Endothelial cell of umbilical vein (primary cell): ENCODE results near the gene UNC93B1. TPM values are rescaled to one million over a fixed set of nuclear protein-coding genes. Genes with fewer than 3 reads are reported as not detected.

Experiments used
- BruUV-seq: library from RNA; stranded (reverse); fragments of 400-500 nt; replicated peaks from 2 replicates; lab custom pipeline; 2021; lab: Mats Ljungman, UMichigan
- CTCF ChIA-PET: fragments of 300-600, 350-600 bp; sonication (Branson Sonifier 250); formaldehyde crosslinking; loops from one replicate; lab custom pipeline; 2021; ENCODE audit warnings: antibody characterized with exemption, inconsistent platforms; lab: Charles Lee
- POLR2A ChIA-PET: fragments of 300-600, 350-600 bp; sonication (Branson Sonifier 250); formaldehyde crosslinking; loops from one replicate; lab custom pipeline; 2021; ENCODE audit warnings: antibody characterized with exemption, inconsistent platforms; lab: Charles Lee
- DNase-seq: peaks from one replicate; pipeline ENCODE4 v3.0.0-alpha.2; 2011; ENCODE audit warnings: low read depth, low spot score
- FAIRE-seq: peaks from 2 replicates; lab custom pipeline; 2011; peaks lifted over from hg19 to GRCh38; lab: Jason Lieb, UNC
- H2AFZ ChIP-seq: 2 replicates; pipeline ENCODE4 v1.6.0; 2012; ENCODE audit warnings: low read depth, low read length, control low read depth, inconsistent platforms
- H3K27ac ChIP-seq: 2 replicates; pipeline ENCODE4 v1.5.1; 2011; ENCODE audit warnings: low read depth, mild to moderate bottlenecking, control low read depth, low read length, moderate library complexity; ENCODE audit not compliant: insufficient read depth
- H3K27me3 ChIP-seq, 2 experiments: 2 replicates each; pipeline versions ENCODE4 v1.6.0 to v1.6.1; 2011; ENCODE audit warnings: low read length in 2 of 2, mixed read lengths in 1 of 2; ENCODE audit not compliant: control insufficient read depth in 2 of 2, insufficient read depth in 2 of 2
- H3K36me3 ChIP-seq, 2 experiments: 2 replicates in 1 of 2; 3 replicates in 1 of 2; pipeline ENCODE4 v1.5.1; 2011; ENCODE audit warnings: low read length in 2 of 2, mild to moderate bottlenecking in 1 of 2, moderate library complexity in 1 of 2; ENCODE audit not compliant: control insufficient read depth in 2 of 2, insufficient read depth in 2 of 2; ENCODE audit errors: extremely low read depth in 1 of 2
- H3K4me1 ChIP-seq: 3 replicates; pipeline ENCODE4 v1.5.1; 2011; ENCODE audit warnings: mild to moderate bottlenecking, low read length; ENCODE audit not compliant: control insufficient read depth, insufficient read depth; ENCODE audit errors: extremely low read depth
- H3K4me2 ChIP-seq: 2 replicates; pipeline ENCODE4 v1.6.1; 2011; ENCODE audit warnings: low read length, control low read depth, mixed read lengths; ENCODE audit not compliant: insufficient read depth
- H3K4me3 ChIP-seq, 3 experiments: fragments of 200-600 bp in 1 of 3; sonication (generic), shearing (Covaris generic) in 1 of 3; replicated peaks in 1 of 3; 2 replicates each; pipeline ENCODE4 v1.5.1; 2011 to 2016; ENCODE audit warnings: control low read depth in 3 of 3, low read length in 3 of 3, mild to moderate bottlenecking in 2 of 3, inconsistent platforms in 1 of 3, low read depth in 1 of 3, moderate library complexity in 1 of 3; ENCODE audit not compliant: insufficient read depth in 1 of 3
- H3K79me2 ChIP-seq: 2 replicates; pipeline ENCODE4 v1.6.0; 2012; ENCODE audit warnings: low read length, inconsistent platforms; ENCODE audit not compliant: control insufficient read depth, insufficient read depth
- H3K9ac ChIP-seq: replicated peaks from 2 replicates; pipeline ENCODE3; 2011; ENCODE audit warnings: low read length, control low read depth; ENCODE audit not compliant: insufficient read depth; ENCODE audit errors: extremely low read depth
- H3K9me1 ChIP-seq: replicated peaks from 3 replicates; pipeline ENCODE4 v1.6.0; 2011; ENCODE audit warnings: mild to moderate bottlenecking, low read length; ENCODE audit not compliant: control insufficient read depth, insufficient read depth; ENCODE audit errors: extremely low read depth
- H3K9me3 ChIP-seq: replicated peaks from 2 replicates; pipeline ENCODE4 v1.5.1; 2012; ENCODE audit warnings: low read length, inconsistent platforms; ENCODE audit not compliant: control insufficient read depth, insufficient read depth
- H4K20me1 ChIP-seq: replicated peaks from 2 replicates; pipeline ENCODE3; 2011; ENCODE audit warnings: mild to moderate bottlenecking, low read length; ENCODE audit not compliant: control insufficient read depth, insufficient read depth; ENCODE audit errors: extremely low read depth
- CTCF ChIP-seq, 2 donors: IDR thresholded peaks; 1 replicate in 1 of 2; 2 replicates in 1 of 2; pipeline ENCODE4 v1.5.1; 2011; ENCODE audit warnings: low read length in 2 of 2, mild to moderate bottlenecking in 2 of 2, moderate library complexity in 2 of 2, control low read depth in 1 of 2, inconsistent platforms in 1 of 2, low read depth in 1 of 2; ENCODE audit not compliant: insufficient read depth in 1 of 2; ENCODE audit errors: extremely low read depth in 1 of 2
- EZH2 ChIP-seq: IDR thresholded peaks from 2 replicates; pipeline ENCODE4 v1.6.1; 2012; ENCODE audit warnings: borderline replicate concordance, low read depth, mild to moderate bottlenecking, moderate library complexity, low read length, inconsistent platforms; ENCODE audit not compliant: severe bottlenecking
- FOS ChIP-seq: IDR thresholded peaks from 2 replicates; pipeline ENCODE4 v1.6.1; 2011; ENCODE audit warnings: mild to moderate bottlenecking, low read length, moderate library complexity, borderline replicate concordance; ENCODE audit not compliant: insufficient read depth
- GATA2 ChIP-seq: IDR thresholded peaks from 2 replicates; pipeline ENCODE4 v1.7.0; 2011; ENCODE audit warnings: low read depth, mild to moderate bottlenecking, moderate library complexity, mixed read lengths, low read length; ENCODE audit not compliant: insufficient read length, insufficient read depth
- JUN ChIP-seq: IDR thresholded peaks from 2 replicates; pipeline ENCODE4 v1.6.1; 2011; ENCODE audit warnings: borderline replicate concordance, low read depth; ENCODE audit not compliant: insufficient read length, insufficient read depth
- MAX ChIP-seq: IDR thresholded peaks from 2 replicates; pipeline ENCODE4 v1.6.1; 2011; ENCODE audit not compliant: insufficient read depth, insufficient read length
- MYC ChIP-seq: IDR thresholded peaks from one replicate; pipeline ENCODE4 v1.6.1; 2011; ENCODE audit warnings: mild to moderate bottlenecking, low read depth, low read length
- POLR2A ChIP-seq: IDR thresholded peaks from 2 replicates; pipeline ENCODE4 v1.6.1; 2012; ENCODE audit warnings: low read depth, mild to moderate bottlenecking, control low read depth, low read length
- POLR2AphosphoS5 ChIP-seq: IDR thresholded peaks from 2 replicates; pipeline ENCODE4 v1.6.1; 2012; ENCODE audit warnings: low read depth, mild to moderate bottlenecking, control low read depth, low read length, moderate library complexity; ENCODE audit not compliant: insufficient read depth
- dilution Hi-C: fragments of 300-500 bp; cut with MboI; formaldehyde crosslinking; loops from one replicate; pipeline ENCODE4 v1.15.0; 2019; ENCODE audit warnings: low sequenced_read_pairs; ENCODE audit not compliant: extremely low pct_ligation_motif_present
- intact Hi-C: fragments of 100-400 bp; cut with micrococcal nuclease; formaldehyde crosslinking; loops from one replicate; pipeline ENCODE4 v1.10.0; 2022
- polyA plus RNA-seq, 4 experiments: library from polyadenylated mRNA; depleted of rRNA in 3 of 4; stranded (reverse) in 3 of 4; unstranded in 1 of 4; fragments of >200 nt; gene quantifications; 2 replicates each; pipeline versions ENCODE4 v1.2.1 to v1.2.3, GENCODE V29; 2011 to 2012; ENCODE audit warnings: missing spikeins in 1 of 4
- total RNA-seq: library from RNA; stranded (reverse); gene quantifications from 2 replicates; pipeline ENCODE4 v1.2.3, GENCODE V29; 2021

The UNC93B1 gene
- total and polyA plus RNA-seq, 2 donors (not counting 3 experiments of a cell fraction or from before 2014, with no cell fraction given), result 10.6 to 18.9 TPM

- CTCF ChIA-PET, result no interaction called here
- Histone ChIP-seq H3K9me1 (no peaks in the 10 kb centered on the region), H3K36me3 (no peaks in the 10 kb centered on the region), H3K4me1 (peaks cover 7% of the 10 kb centered on the region), H3K9ac (no peak overlapping the region), H3K4me2 (no peak overlapping the region), H4K20me1 (no peaks in the 10 kb centered on the region), H3K9me3 (no peaks in the 10 kb centered on the region), H2AFZ (no peak overlapping the region), H3K27ac (no peak overlapping the region), H3K4me3 (no peak overlapping the region), H3K79me2 (no peaks in the 10 kb centered on the region), H3K27me3 (no peaks in the 10 kb centered on the region)
- no peak for TF ChIP-seq MYC
- no peak for TF ChIP-seq POLR2AphosphoS5
- no peak for TF ChIP-seq MAX
- no peak for TF ChIP-seq GATA2
- no peak for TF ChIP-seq JUN
- no peak for TF ChIP-seq CTCF (IDR thresholded peaks at IDR 0.05; ENCODE audit: extremely low read depth in 1 of 2, insufficient read depth in 1 of 2, low read depth in 1 of 2, low read length in 2 of 2)
- TF ChIP-seq FOS, result no peak
- TF ChIP-seq EZH2, result no peak
- TF ChIP-seq POLR2A, result no peak
- no peak for FAIRE-seq
- POLR2A ChIA-PET, result no interaction called here
- intact Hi-C loops, result no loop called here
- no peak for DNase-seq
- no TSS peak for BruUV-seq
- dilution Hi-C loops, result no loop called here
Measured at GRCh38 chr11:68007498-68008380, 3.8 kb upstream of the UNC93B1 start.
